HCT116 (cell line): ENCODE data around the gene NKX2-2. TPM values are rescaled to one million over a fixed set of nuclear protein-coding genes. Genes with fewer than 3 reads are reported as not detected.

Source experiments
- ATAC-seq: fragments of 200-7000 bp; cut with Tn5 transposase; 2 replicates; pipeline ENCODE4 v1.9.1; 2020; ENCODE audit warnings: mild to moderate bottlenecking, moderate library complexity
- BruUV-seq: library from RNA; stranded (reverse); fragments of 400-500 nt; replicated peaks from 2 replicates; lab custom pipeline; 2021; lab: Mats Ljungman, UMichigan
- CTCF ChIA-PET: fragments of 300-600 bp; sonication (Branson Sonifier 250); formaldehyde crosslinking; loops from one replicate; lab custom pipeline; 2021; ENCODE audit warnings: antibody characterized with exemption; lab: Charles Lee
- POLR2A ChIA-PET: fragments of 300-600, 350-600 bp; sonication (Branson Sonifier 250); formaldehyde crosslinking; loops from one replicate; lab custom pipeline; 2021; ENCODE audit warnings: antibody characterized with exemption; lab: Charles Lee
- RAD21 ChIA-PET, 2 experiments: fragments of 300-600 bp; sonication (Branson Sonifier 250); formaldehyde crosslinking; loops; one replicate each; lab custom pipeline; 2023; ENCODE audit warnings: low total read pairs in 2 of 2; ENCODE audit not compliant: uncharacterized antibody in 2 of 2, unreplicated experiment in 2 of 2, low non-redundant PET in 1 of 2; lab: Charles Lee
- DNase-seq: peaks from one replicate; pipeline ENCODE4 v3.0.0-alpha.2; 2010; ENCODE audit warnings: low read depth, low spot score
- H2AFZ ChIP-seq: fragments of 200-600 bp; shearing (Covaris generic), sonication (generic); 2 replicates; pipeline ENCODE4 v1.6.1; 2017; ENCODE audit warnings: low read depth, mixed run types, mixed read lengths, antibody characterized with exemption, low read length; ENCODE audit not compliant: poor library complexity, severe bottlenecking
- H3K27ac ChIP-seq: 2 replicates; pipeline ENCODE4 v1.5.1; 2012; ENCODE audit warnings: low read depth, low read length
- H3K27me3 ChIP-seq: fragments of 200-600 bp; sonication (generic); 2 replicates; pipeline ENCODE4 v1.6.1; 2016; ENCODE audit warnings: mixed run types, low read length, mixed read lengths; ENCODE audit not compliant: insufficient read depth
- H3K36me3 ChIP-seq, 2 experiments: fragments of 200-500 bp in 1 of 2; fragments of 200-600 bp in 1 of 2; sonication (Bioruptor generic) in 1 of 2; sonication (generic) in 1 of 2; 2 replicates each; pipeline versions ENCODE4 v1.5.1 to v1.6.1; 2014 to 2016; ENCODE audit warnings: low read length in 2 of 2, inconsistent platforms in 1 of 2, mixed read lengths in 1 of 2, mixed run types in 1 of 2; ENCODE audit not compliant: insufficient read depth in 2 of 2, control insufficient read depth in 1 of 2
- H3K4me1 ChIP-seq, 2 experiments: fragments of 200-600 bp in 1 of 2; sonication (generic) in 1 of 2; 2 replicates each; pipeline versions ENCODE4 v1.5.1 to v1.6.1; 2012 to 2017; ENCODE audit warnings: low read length in 2 of 2, inconsistent platforms in 1 of 2, mild to moderate bottlenecking in 1 of 2, mixed read lengths in 1 of 2, mixed run types in 1 of 2, moderate library complexity in 1 of 2; ENCODE audit not compliant: insufficient read depth in 2 of 2, control insufficient read depth in 1 of 2
- H3K4me2 ChIP-seq: fragments of 200-600 bp; sonication (generic); 2 replicates; pipeline ENCODE4 v1.6.1; 2017; ENCODE audit warnings: mixed run types, low read length, mixed read lengths
- H3K4me3 ChIP-seq, 2 experiments: fragments of 200-600 bp in 1 of 2; sonication (generic) in 1 of 2; replicated peaks in 1 of 2; 2 replicates each; pipeline ENCODE4 v1.5.1; 2011 to 2016; ENCODE audit warnings: low read length in 2 of 2, control low read depth in 1 of 2, low read depth in 1 of 2, mild to moderate bottlenecking in 1 of 2, mixed read lengths in 1 of 2, mixed run types in 1 of 2
- H3K79me2 ChIP-seq: fragments of 200-600 bp; sonication (generic); 2 replicates; pipeline ENCODE4 v1.6.1; 2017; ENCODE audit warnings: mild to moderate bottlenecking, mixed run types, low read length, moderate library complexity, mixed read lengths; ENCODE audit not compliant: insufficient read depth
- H3K9ac ChIP-seq: fragments of 200-600 bp; sonication (generic); 2 replicates; pipeline ENCODE4 v1.6.1; 2016; ENCODE audit warnings: low read length, mixed read lengths
- H3K9me2 ChIP-seq: fragments of 200-600 bp; sonication (generic), shearing (Covaris generic); 2 replicates; pipeline ENCODE4 v1.6.1; 2017; ENCODE audit warnings: mixed run types, mild to moderate bottlenecking, moderate library complexity; ENCODE audit not compliant: insufficient read depth
- H3K9me3 ChIP-seq, 2 experiments: fragments of 200-500 bp in 1 of 2; fragments of 200-600 bp in 1 of 2; sonication (Bioruptor generic) in 1 of 2; sonication (generic) in 1 of 2; 2 replicates each; pipeline ENCODE4 v1.6.1; 2014 to 2017; ENCODE audit warnings: low read length in 2 of 2, mixed read lengths in 2 of 2, inconsistent platforms in 1 of 2, low read depth in 1 of 2, mild to moderate bottlenecking in 1 of 2, mixed run types in 1 of 2, moderate library complexity in 1 of 2; ENCODE audit not compliant: control insufficient read depth in 1 of 2, insufficient read depth in 1 of 2
- H4K20me1 ChIP-seq: fragments of 200-600 bp; sonication (generic), shearing (Covaris generic); 2 replicates; pipeline ENCODE4 v1.6.1; 2017; ENCODE audit warnings: mixed run types, mild to moderate bottlenecking, moderate library complexity; ENCODE audit not compliant: insufficient read depth
- CBX3 ChIP-seq: IDR thresholded peaks from 2 replicates; pipeline ENCODE4 v1.6.1; 2012; ENCODE audit warnings: low read depth
- CEBPB ChIP-seq: IDR thresholded peaks from 2 replicates; pipeline ENCODE4 v1.6.1; 2012; ENCODE audit warnings: low read depth
- EGR1 ChIP-seq: IDR thresholded peaks from 2 replicates; pipeline ENCODE4 v1.6.1; 2012; ENCODE audit warnings: low read depth
- EZH2 ChIP-seq: fragments of 200-600 bp; sonication (generic); IDR thresholded peaks from 2 replicates; pipeline ENCODE4 v1.6.1; 2017; ENCODE audit warnings: antibody characterized with exemption, mixed run types
- FOSL1 ChIP-seq: IDR thresholded peaks from 2 replicates; pipeline ENCODE4 v1.6.1; 2012; ENCODE audit warnings: low read depth
- JUND ChIP-seq: IDR thresholded peaks from 2 replicates; pipeline ENCODE4 v1.6.1; 2012
- POLR2A ChIP-seq: IDR thresholded peaks from 2 replicates; pipeline ENCODE4 v1.7.0; 2011; ENCODE audit warnings: borderline replicate concordance; ENCODE audit not compliant: insufficient read depth, insufficient read length; ENCODE audit errors: extremely low read depth
- POLR2AphosphoS5 ChIP-seq: IDR thresholded peaks from 2 replicates; pipeline ENCODE4 v1.6.1; 2011; ENCODE audit warnings: mild to moderate bottlenecking, low read depth, low read length, moderate library complexity
- RAD21 ChIP-seq: IDR thresholded peaks from 2 replicates; pipeline ENCODE4 v1.6.1; 2012; ENCODE audit warnings: low read depth, mild to moderate bottlenecking
- SIN3A ChIP-seq: IDR thresholded peaks from 2 replicates; pipeline ENCODE4 v1.6.1; 2012; ENCODE audit warnings: low read depth
- TCF7L2 ChIP-seq: IDR thresholded peaks from 2 replicates; pipeline ENCODE4 v1.7.0; 2011; ENCODE audit warnings: borderline replicate concordance, inconsistent platforms; ENCODE audit not compliant: insufficient read depth, insufficient read length; ENCODE audit errors: extremely low read depth
- YY1 ChIP-seq: IDR thresholded peaks from 2 replicates; pipeline ENCODE4 v1.6.1; 2011; ENCODE audit warnings: low read length, low read depth, moderate library complexity, mild to moderate bottlenecking; ENCODE audit not compliant: insufficient replicate concordance; ENCODE audit errors: extremely low read depth
- ZFX ChIP-seq: fragments of 450-650 bp; IDR thresholded peaks from 2 replicates; pipeline ENCODE4 v1.6.1; 2017
- intact Hi-C: fragments of 100-400 bp; cut with micrococcal nuclease; formaldehyde crosslinking; loops from 2 replicates; pipeline ENCODE4 v1.10.0; 2022
- total RNA-seq: library from RNA; stranded (reverse); gene quantifications from one replicate; pipeline ENCODE4 v1.2.1, GENCODE V29; 2021; ENCODE audit not compliant: unreplicated experiment
- TF ChIP-seq, protein P1 (sequence below): IDR thresholded peaks from 2 replicates; pipeline ENCODE4 v1.6.1; 2011; ENCODE audit warnings: mild to moderate bottlenecking, low read length, moderate library complexity; ENCODE audit not compliant: insufficient replicate concordance; ENCODE audit errors: extremely low read depth
- TF ChIP-seq, protein P2 (sequence below): IDR thresholded peaks from 2 replicates; pipeline ENCODE4 v1.6.1; 2012
- TF ChIP-seq, protein P3 (sequence below): IDR thresholded peaks from 2 replicates; pipeline ENCODE4 v1.6.1; 2012
- TF ChIP-seq, protein P4 (sequence below): IDR thresholded peaks from 2 replicates; pipeline ENCODE4 v1.6.1; 2012; ENCODE audit warnings: low read depth

The NKX2-2 gene
- total RNA-seq, 1 experiment from 2014 or later: not detected

DNA sequence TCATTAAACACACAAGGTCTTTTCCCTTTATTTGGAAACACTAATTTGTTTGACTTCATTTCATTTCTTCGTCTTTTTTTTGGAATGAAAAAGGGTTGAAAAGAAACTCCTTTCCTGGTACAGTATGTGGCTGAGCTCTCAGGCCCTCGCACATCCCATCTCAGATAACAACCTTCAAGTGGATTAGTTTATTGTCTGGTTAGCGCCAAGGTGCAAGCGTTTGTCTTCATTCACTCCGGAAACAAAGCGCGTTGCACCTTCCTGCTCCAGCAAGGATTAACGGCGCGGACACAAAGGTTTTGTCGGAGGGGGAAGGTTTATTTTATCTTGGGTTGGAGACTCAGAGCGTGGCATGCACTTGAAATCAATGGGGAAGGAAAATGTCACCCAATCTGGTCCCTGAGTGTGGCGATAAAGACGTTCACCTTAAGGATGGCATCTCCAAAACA, 5.3 kb upstream of the NKX2-2 start:
- ATAC-seq (no peak), DNase-seq (no peak)
- no peaks in the 10 kb centered on the region for H3K27me3 ChIP-seq
- no peaks in the 10 kb centered on the region for H3K36me3 ChIP-seq
- intact Hi-C loops: no loop called here
- POLR2A ChIA-PET: no interaction called here
- TF ChIP-seq YY1: no peak
- TF ChIP-seq, protein P1, sequence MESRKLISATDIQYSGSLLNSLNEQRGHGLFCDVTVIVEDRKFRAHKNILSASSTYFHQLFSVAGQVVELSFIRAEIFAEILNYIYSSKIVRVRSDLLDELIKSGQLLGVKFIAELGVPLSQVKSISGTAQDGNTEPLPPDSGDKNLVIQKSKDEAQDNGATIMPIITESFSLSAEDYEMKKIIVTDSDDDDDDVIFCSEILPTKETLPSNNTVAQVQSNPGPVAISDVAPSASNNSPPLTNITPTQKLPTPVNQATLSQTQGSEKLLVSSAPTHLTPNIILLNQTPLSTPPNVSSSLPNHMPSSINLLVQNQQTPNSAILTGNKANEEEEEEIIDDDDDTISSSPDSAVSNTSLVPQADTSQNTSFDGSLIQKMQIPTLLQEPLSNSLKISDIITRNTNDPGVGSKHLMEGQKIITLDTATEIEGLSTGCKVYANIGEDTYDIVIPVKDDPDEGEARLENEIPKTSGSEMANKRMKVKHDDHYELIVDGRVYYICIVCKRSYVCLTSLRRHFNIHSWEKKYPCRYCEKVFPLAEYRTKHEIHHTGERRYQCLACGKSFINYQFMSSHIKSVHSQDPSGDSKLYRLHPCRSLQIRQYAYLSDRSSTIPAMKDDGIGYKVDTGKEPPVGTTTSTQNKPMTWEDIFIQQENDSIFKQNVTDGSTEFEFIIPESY: no peak
- no peak for TF ChIP-seq RAD21
- no peak for TF ChIP-seq CBX3
- TF ChIP-seq ZFX: no peak
- TF ChIP-seq JUND: no peak
- TF ChIP-seq, protein P2, sequence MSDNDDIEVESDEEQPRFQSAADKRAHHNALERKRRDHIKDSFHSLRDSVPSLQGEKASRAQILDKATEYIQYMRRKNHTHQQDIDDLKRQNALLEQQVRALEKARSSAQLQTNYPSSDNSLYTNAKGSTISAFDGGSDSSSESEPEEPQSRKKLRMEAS: no peak
- TF ChIP-seq POLR2AphosphoS5: no peak
- TF ChIP-seq, protein P3, sequence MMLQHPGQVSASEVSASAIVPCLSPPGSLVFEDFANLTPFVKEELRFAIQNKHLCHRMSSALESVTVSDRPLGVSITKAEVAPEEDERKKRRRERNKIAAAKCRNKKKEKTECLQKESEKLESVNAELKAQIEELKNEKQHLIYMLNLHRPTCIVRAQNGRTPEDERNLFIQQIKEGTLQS: no peak
- TF ChIP-seq EGR1: no peak
- no peak for TF ChIP-seq CEBPB
- no peak for TF ChIP-seq POLR2A
- TF ChIP-seq, protein P4, sequence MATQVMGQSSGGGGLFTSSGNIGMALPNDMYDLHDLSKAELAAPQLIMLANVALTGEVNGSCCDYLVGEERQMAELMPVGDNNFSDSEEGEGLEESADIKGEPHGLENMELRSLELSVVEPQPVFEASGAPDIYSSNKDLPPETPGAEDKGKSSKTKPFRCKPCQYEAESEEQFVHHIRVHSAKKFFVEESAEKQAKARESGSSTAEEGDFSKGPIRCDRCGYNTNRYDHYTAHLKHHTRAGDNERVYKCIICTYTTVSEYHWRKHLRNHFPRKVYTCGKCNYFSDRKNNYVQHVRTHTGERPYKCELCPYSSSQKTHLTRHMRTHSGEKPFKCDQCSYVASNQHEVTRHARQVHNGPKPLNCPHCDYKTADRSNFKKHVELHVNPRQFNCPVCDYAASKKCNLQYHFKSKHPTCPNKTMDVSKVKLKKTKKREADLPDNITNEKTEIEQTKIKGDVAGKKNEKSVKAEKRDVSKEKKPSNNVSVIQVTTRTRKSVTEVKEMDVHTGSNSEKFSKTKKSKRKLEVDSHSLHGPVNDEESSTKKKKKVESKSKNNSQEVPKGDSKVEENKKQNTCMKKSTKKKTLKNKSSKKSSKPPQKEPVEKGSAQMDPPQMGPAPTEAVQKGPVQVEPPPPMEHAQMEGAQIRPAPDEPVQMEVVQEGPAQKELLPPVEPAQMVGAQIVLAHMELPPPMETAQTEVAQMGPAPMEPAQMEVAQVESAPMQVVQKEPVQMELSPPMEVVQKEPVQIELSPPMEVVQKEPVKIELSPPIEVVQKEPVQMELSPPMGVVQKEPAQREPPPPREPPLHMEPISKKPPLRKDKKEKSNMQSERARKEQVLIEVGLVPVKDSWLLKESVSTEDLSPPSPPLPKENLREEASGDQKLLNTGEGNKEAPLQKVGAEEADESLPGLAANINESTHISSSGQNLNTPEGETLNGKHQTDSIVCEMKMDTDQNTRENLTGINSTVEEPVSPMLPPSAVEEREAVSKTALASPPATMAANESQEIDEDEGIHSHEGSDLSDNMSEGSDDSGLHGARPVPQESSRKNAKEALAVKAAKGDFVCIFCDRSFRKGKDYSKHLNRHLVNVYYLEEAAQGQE: no peak
- no peak for TF ChIP-seq EZH2
- TF ChIP-seq TCF7L2: no peak
- TF ChIP-seq FOSL1: no peak
- no peak for TF ChIP-seq SIN3A
- no peak overlapping the region for H2AFZ ChIP-seq
- BruUV-seq: no TSS peak
- H3K4me3 ChIP-seq: no peak overlapping the region
- no peaks in the 10 kb centered on the region for H3K9me2 ChIP-seq
- no peaks in the 10 kb centered on the region for H3K9me3 ChIP-seq
- H4K20me1 ChIP-seq: no peaks in the 10 kb centered on the region
- no peak overlapping the region for H3K27ac ChIP-seq
- H3K4me2 ChIP-seq: no peak overlapping the region
- RAD21 ChIA-PET: no interaction called here
- no peak overlapping the region for H3K9ac ChIP-seq
- no peaks in the 10 kb centered on the region for H3K4me1 ChIP-seq
- CTCF ChIA-PET: no interaction called here
- no peaks in the 10 kb centered on the region for H3K79me2 ChIP-seq
